Measurements from ENCODE around the gene ACKR3.

DNA sequence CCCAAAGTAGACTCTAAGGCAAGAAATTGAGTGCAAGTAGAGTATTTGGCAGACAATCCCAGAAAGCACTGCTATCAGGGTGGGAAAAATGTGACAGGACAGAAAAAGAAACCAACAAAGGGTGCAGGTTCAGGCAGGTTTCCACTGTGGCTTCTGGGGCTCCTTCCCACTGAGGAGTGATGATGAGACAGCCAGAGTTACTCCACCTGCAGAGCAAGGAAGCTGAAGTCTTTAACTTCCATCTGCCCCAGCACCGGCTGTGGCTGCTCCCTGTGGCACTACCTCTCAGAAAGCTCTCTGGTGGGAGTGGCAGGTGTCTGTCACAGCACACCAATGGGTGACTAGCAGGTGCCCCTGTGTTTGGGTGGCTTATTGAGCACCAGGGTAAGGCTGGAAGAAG lies 37.6 kb upstream of the ACKR3 start:
- no peak for TF ChIP-seq CTCF (conservative IDR thresholded peaks at IDR 0.05; ENCODE audit: low read length)
- no peak for TF ChIP-seq EZH2phosphoT487 (IDR thresholded peaks at IDR 0.05; ENCODE audit: borderline replicate concordance, low read depth, low read length)
